ENCODE measurements around the gene ST6GALNAC2.

The ST6GALNAC2 gene

DNA sequence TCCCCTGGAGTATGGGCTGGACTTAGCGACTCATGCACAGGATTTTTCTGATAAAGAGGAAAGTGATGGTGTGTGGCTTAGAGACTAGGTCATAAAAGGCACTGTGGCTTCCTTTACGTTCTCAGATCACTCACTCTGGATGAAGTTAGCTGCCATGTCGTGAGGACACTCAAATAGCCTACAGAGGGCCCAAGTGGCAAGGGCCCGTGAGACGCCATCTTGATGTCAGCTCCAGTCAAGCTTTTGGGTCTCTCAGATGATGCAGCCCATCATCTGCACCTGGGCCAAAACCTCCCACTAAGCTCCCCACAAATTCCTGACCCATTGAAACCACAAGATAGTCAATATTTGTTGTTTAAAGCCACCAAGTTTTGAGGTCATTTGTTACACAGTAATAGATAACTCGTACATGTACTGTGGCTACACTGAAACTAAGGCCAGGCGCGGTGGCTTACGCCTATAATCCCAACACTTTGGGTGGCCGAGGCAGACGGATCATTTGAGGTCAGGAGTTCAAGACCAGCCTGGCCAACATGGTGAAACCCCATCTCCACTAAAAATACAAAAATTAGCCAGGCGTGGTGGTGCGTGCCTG, 14.7 kb downstream of the ST6GALNAC2 start:
- no peak overlapping the region for H3K4me3 ChIP-seq (ENCODE audit: low read depth, low read length)
- DNase-seq (ENCODE audit: low read depth) = no peak
- TF ChIP-seq CTCF (IDR thresholded peaks at IDR 0.05; ENCODE audit: low read depth, low read length, missing control alignments) = no peak

DNA sequence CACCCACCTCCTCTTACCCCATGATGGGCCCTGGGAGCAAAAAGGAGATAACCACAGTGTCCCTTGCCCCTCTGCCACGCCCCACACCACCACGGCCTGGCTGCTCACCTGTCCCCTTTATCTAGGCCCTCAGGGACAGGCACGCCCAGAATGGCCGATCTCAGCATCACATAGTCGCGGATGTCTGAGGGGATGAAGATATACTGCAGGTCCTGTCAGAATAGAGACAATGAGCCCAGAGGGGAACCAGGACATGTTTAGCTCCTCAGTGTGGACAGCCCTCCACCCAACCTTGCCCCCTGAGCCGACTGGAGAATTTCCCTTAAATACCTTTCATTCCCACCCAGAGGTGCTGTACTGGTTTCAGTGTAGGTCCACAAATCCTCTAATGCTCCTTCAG, 15.2 kb downstream of the ST6GALNAC2 start:
- no peak for DNase-seq (ENCODE audit: low read depth)
- no peak for TF ChIP-seq CTCF (IDR thresholded peaks at IDR 0.05; ENCODE audit: low read depth, low read length, missing control alignments)
- H3K4me3 ChIP-seq (ENCODE audit: low read depth, low read length) = no peak overlapping the region

- H3K4me3 ChIP-seq (ENCODE audit: low read depth, low read length) = no peak overlapping the region
- DNase-seq (ENCODE audit: low read depth) = no peak
- no peak for TF ChIP-seq CTCF (IDR thresholded peaks at IDR 0.05; ENCODE audit: low read depth, low read length, missing control alignments)
Observed at GRCh38 chr17:76569607-76570279, 15.9 kb downstream of the ST6GALNAC2 start.

DNA sequence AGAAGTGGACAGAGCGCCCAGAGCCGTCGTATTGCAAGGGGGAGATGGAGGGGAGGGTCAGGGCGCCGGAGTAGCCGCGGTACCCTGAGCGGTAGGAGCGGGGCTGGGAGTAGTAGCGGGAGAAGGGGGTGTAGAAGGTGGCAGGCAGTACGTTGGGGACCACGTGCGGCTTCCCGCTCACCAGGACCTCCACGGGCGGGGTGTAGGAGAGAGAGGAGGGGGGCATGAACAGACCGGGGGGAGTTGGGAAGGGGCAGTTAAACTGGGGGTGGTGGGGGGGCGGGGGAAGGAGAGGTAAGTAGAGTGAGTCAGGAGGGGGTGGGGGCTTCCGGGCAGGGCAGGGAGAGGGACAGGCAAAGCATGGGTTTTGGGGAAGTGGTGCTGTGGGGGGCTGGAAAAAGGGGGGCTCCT, 16.8 kb downstream of the ST6GALNAC2 start:
- no peak for TF ChIP-seq CTCF (IDR thresholded peaks at IDR 0.05; ENCODE audit: low read depth, low read length, missing control alignments)
- no peak for DNase-seq (ENCODE audit: low read depth)

GRCh38 chr17:76567634-76568432, 17.8 kb downstream of the ST6GALNAC2 start:
- DNase-seq (ENCODE audit: low read depth) = no peak
- H3K4me3 ChIP-seq (ENCODE audit: low read depth, low read length) = no peak overlapping the region
- no peak for TF ChIP-seq CTCF (IDR thresholded peaks at IDR 0.05; ENCODE audit: low read depth, low read length, missing control alignments)

More for the DNA sequence above, 16.8 kb downstream of the ST6GALNAC2 start:
- no peak overlapping the region for H3K4me3 ChIP-seq (ENCODE audit: low read depth, low read length)

DNA sequence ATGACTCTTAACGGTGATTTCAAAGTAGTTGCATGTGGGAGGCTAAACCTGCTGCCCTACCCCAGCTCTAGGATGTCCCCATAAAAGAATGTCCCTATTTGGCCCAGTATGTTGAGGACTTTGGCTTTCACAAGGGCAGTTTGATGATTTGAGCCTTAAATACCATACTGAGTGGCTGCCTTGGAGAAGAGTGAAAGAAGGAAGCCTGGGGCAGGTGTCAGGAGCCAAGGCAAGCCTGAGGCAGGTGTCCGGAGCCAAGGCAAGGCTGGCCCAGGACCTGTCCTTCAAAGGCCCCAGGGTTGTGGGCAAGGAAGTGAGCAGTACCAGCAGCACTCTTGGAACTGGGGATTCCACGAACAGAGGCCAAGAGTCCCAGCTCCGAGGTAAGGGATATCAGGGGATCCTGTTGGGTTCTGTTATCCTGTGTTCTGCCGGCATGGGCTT, 18.6 kb downstream of the ST6GALNAC2 start:
- no peak overlapping the region for H3K4me3 ChIP-seq (ENCODE audit: low read depth, low read length)
- DNase-seq (ENCODE audit: low read depth) = no peak

More for the DNA sequence above, 18.6 kb downstream of the ST6GALNAC2 start:
- no peak for TF ChIP-seq CTCF (IDR thresholded peaks at IDR 0.05; ENCODE audit: low read depth, low read length, missing control alignments)
